Calu3 (cell line): ENCODE data around the gene TMA16. TPM values are rescaled to one million over a fixed set of nuclear protein-coding genes. Genes with fewer than 3 reads are reported as not detected.
"Not testable (repeated sequence)": the region's sequence is repeated elsewhere in the genome, so short reads cannot be mapped to it uniquely, and the experiment has no call there.

Source experiments
- BruUV-seq: library from RNA; stranded (reverse); fragments of 400-500 nt; replicated peaks from 2 replicates; lab custom pipeline; 2021; lab: Mats Ljungman, UMichigan
- CTCF ChIA-PET: fragments of 300-600 bp; sonication (Branson Sonifier 250); formaldehyde crosslinking; loops from one replicate; lab custom pipeline; 2022; ENCODE audit warnings: antibody characterized with exemption; lab: Charles Lee
- DNase-seq: peaks from one replicate; pipeline ENCODE4 v3.0.0; 2022
- H3K27ac Mint-ChIP-seq: one replicate; pipeline ENCODE4 v1.8.0; 2022; ENCODE audit warnings: mixed read lengths; ENCODE audit not compliant: unreplicated experiment
- H3K27me3 Mint-ChIP-seq: one replicate; pipeline ENCODE4 v1.8.0; 2022; ENCODE audit warnings: mixed read lengths; ENCODE audit not compliant: unreplicated experiment
- H3K36me3 Mint-ChIP-seq: one replicate; pipeline ENCODE4 v1.8.0; 2022; ENCODE audit warnings: mild to moderate bottlenecking, moderate library complexity, mixed read lengths; ENCODE audit not compliant: insufficient read depth, unreplicated experiment
- H3K4me1 Mint-ChIP-seq: one replicate; pipeline ENCODE4 v1.8.0; 2022; ENCODE audit warnings: mild to moderate bottlenecking, low read depth, mixed read lengths; ENCODE audit not compliant: unreplicated experiment
- H3K4me3 Mint-ChIP-seq: one replicate; pipeline ENCODE4 v1.8.0; 2022; ENCODE audit warnings: mild to moderate bottlenecking, low read depth, moderate library complexity, mixed read lengths; ENCODE audit not compliant: unreplicated experiment
- H3K9me3 Mint-ChIP-seq: one replicate; pipeline ENCODE4 v1.8.0; 2022; ENCODE audit warnings: low read depth, mixed read lengths; ENCODE audit not compliant: unreplicated experiment
- CTCF ChIP-seq: fragments of 200-600 bp; IDR thresholded peaks from one replicate; pipeline ENCODE4 v1.8.0; 2022; ENCODE audit warnings: antibody characterized with exemption; ENCODE audit not compliant: unreplicated experiment
- intact Hi-C: fragments of 100-400 bp; cut with micrococcal nuclease; formaldehyde crosslinking; loops from one replicate; pipeline ENCODE4 v1.10.0; 2022; ENCODE audit not compliant: unreplicated experiment
- total RNA-seq: library from RNA; stranded (reverse); gene quantifications from 2 replicates; pipeline ENCODE4 v1.2.3, GENCODE V29; 2022

TMA16 gene
- total RNA-seq, 1 experiment from 2014 or later, result 44.1 TPM

GRCh38 chr4:163536091-163536490, 41.6 kb downstream of the TMA16 start:
- no TSS peak for BruUV-seq
- TF ChIP-seq CTCF, result no peak
- H3K9me3 Mint-ChIP-seq, result no peaks in the 10 kb centered on the region
- no peaks in the 10 kb centered on the region for H3K27me3 Mint-ChIP-seq
- H3K4me3 Mint-ChIP-seq, result no peak overlapping the region
- intact Hi-C loops, result no loop called here
- no peak overlapping the region for H3K27ac Mint-ChIP-seq
- CTCF ChIA-PET, result no interaction called here
- DNase-seq, result no peak
- H3K4me1 Mint-ChIP-seq, result no peaks in the 10 kb centered on the region
- H3K36me3 Mint-ChIP-seq, result peaks cover 15% of the 10 kb centered on the region

- DNase-seq, result no peak
- no peak for TF ChIP-seq CTCF
- no peak overlapping the region for H3K27ac Mint-ChIP-seq
- H3K9me3 Mint-ChIP-seq, result no peaks in the 10 kb centered on the region
- CTCF ChIA-PET, result no interaction called here
- no peak overlapping the region for H3K4me3 Mint-ChIP-seq
- no peaks in the 10 kb centered on the region for H3K27me3 Mint-ChIP-seq
- peaks cover 7% of the 10 kb centered on the region for H3K36me3 Mint-ChIP-seq
- BruUV-seq, result no TSS peak
- no peaks in the 10 kb centered on the region for H3K4me1 Mint-ChIP-seq
- intact Hi-C loops, result no loop called here
Measured at GRCh38 chr4:163537114-163537513, 42.6 kb downstream of the TMA16 start.

GRCh38 chr4:163538820-163539219, 44.3 kb downstream of the TMA16 start:
- H3K4me3 Mint-ChIP-seq, DNase-seq, BruUV-seq, H3K27me3 Mint-ChIP-seq, intact Hi-C loops, H3K27ac Mint-ChIP-seq, H3K9me3 Mint-ChIP-seq, CTCF ChIA-PET, H3K36me3 Mint-ChIP-seq, H3K4me1 Mint-ChIP-seq: not testable (repeated sequence)

- Mint-ChIP-seq H3K27me3 (no peaks in the 10 kb centered on the region), H3K4me3 (no peak overlapping the region), H3K4me1 (no peaks in the 10 kb centered on the region), H3K9me3 (no peaks in the 10 kb centered on the region), H3K36me3 (peaks cover 5% of the 10 kb centered on the region), H3K27ac (no peak overlapping the region)
- intact Hi-C loops, result loop anchor here (5.0 to 10.0 kb wide), 2 partner anchors 43 to 376 kb away; partner anchors contain the start of gene NAF1
- BruUV-seq, result no TSS peak
- no peak for DNase-seq
- TF ChIP-seq CTCF, result no peak
- CTCF ChIA-PET, result no interaction called here
Measured at GRCh38 chr4:163540448-163540847, 46.0 kb downstream of the TMA16 start.

GRCh38 chr4:163540977-163541376, 46.5 kb downstream of the TMA16 start:
- no TSS peak for BruUV-seq
- peaks cover 5% of the 10 kb centered on the region for H3K36me3 Mint-ChIP-seq
- no peak overlapping the region for H3K27ac Mint-ChIP-seq
- H3K4me1 Mint-ChIP-seq, result no peaks in the 10 kb centered on the region
- H3K27me3 Mint-ChIP-seq, result no peaks in the 10 kb centered on the region
- H3K4me3 Mint-ChIP-seq, result no peak overlapping the region
- no peak for DNase-seq
- intact Hi-C loops, result loop anchor here (5.0 to 10.0 kb wide), 2 partner anchors 44 to 376 kb away; partner anchors contain the start of gene NAF1
- no peak for TF ChIP-seq CTCF
- no peaks in the 10 kb centered on the region for H3K9me3 Mint-ChIP-seq
- CTCF ChIA-PET, result no interaction called here
